GM20000 (cell line): ENCODE measurements around the gene TENM3.

ENCODE experiments used
- DNase-seq: peaks from one replicate; pipeline ENCODE4 v3.0.0; 2012; ENCODE audit warnings: low spot score
- CTCF ChIP-seq: IDR thresholded peaks from 2 replicates; pipeline ENCODE4 v1.5.1; 2012; ENCODE audit warnings: mild to moderate bottlenecking, control low read depth; ENCODE audit errors: extremely low read depth, missing control alignments

TENM3 gene

GRCh38 chr4:182803235-182803634 is 560.0 kb downstream of the TENM3 start:
- no peak for DNase-seq
- TF ChIP-seq CTCF = no peak

GRCh38 chr4:182804131-182804530 is 560.9 kb downstream of the TENM3 start:
- TF ChIP-seq CTCF = no peak
- no peak for DNase-seq

GRCh38 chr4:182805321-182805720 is 562.1 kb downstream of the TENM3 start:
- no peak for TF ChIP-seq CTCF
- no peak for DNase-seq

GRCh38 chr4:182805750-182806149 is 562.5 kb downstream of the TENM3 start:
- DNase-seq = no peak
- TF ChIP-seq CTCF = no peak

- TF ChIP-seq CTCF = peak; percentile 90
- DNase-seq = peak; percentile 88
Observed at GRCh38 chr4:182806259-182807252, 563.4 kb downstream of the TENM3 start.

GRCh38 chr4:182807346-182807745 is 564.1 kb downstream of the TENM3 start:
- TF ChIP-seq CTCF = no peak
- no peak for DNase-seq

- TF ChIP-seq CTCF = no peak
- no peak for DNase-seq
Observed at GRCh38 chr4:182807767-182808548, 564.8 kb downstream of the TENM3 start.
